HG03095 (cell line): ENCODE data around the gene MMP3.
"Not testable (repeated sequence)": the region's sequence is repeated elsewhere in the genome, so short reads cannot be mapped to it uniquely, and the experiment has no call there.

Experiments
- ATAC-seq: cut with Tn5 transposase; IDR thresholded peaks from one replicate; pipeline ENCODE4 v1.9.1; 2021; ENCODE audit warnings: moderate library complexity; ENCODE audit not compliant: unreplicated experiment

The MMP3 gene

DNA sequence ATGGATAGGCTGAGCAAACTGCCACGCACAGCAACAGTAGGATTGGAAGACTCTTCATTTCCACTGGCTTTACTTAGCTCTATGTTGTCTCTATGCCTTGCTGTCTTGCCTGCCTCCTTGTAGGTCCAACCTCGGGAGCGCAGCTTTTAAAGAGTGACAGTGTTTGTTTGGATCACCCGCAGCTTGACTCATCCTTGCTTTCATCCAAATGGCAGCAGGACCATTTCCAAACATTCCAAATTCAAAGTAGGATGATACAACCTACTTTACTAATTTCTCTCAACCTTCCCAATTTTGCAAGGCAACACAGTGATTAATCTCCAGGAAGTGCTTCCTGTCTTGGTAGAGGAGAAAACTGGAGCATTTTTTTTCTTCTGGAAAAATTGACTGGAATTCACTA lies at the start of gene MMP3:
TSS of gene MMP3 (minus strand) at position 121 of the 400 bp plus-strand sequence. CDS start at position 58, 63 bp downstream.
- no peak for ATAC-seq

DNA sequence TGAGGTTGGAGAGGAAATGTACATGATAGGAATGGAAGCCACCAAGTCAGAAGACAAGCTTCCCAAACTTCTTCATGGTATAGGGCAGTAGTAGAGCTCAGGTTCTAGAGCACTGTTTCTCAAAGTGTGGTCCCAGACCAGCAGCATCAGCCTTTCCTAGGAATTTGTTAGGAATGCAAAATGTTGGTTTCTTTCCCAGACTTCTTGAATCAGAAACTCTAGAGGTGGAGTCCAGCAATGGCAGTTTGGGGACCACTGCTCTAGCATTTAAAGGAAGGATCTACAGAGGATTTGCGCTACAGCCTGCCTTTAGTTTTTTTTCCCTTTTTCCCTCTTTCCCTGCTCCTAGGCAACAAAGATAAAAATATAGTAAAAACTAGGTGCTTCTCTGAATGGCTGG lies 48.3 kb upstream of the MMP3 start:
- ATAC-seq, result no peak

- ATAC-seq, result no peak
These were observed 43.6 kb upstream of the MMP3 start for GRCh38 chr11:102886999-102887398.

DNA sequence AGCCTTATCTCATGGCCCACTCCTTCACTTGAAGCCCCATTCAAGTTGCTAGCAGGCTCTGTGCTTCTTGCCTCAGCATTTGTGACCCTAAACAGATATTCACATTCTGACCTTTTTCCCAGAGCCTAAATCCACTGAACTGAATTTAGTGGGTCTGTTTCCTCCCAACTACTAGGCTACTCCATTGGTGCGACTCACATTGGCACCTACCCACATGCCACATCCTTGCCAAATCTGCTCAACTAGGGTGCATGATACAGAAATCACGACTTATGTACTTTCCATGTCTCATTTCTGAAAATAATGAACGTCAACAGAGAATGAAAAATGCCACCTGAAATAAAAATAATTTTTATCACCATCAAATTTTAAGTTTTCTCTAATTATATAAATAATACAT lies 39.7 kb upstream of the MMP3 start:
- ATAC-seq, result no peak

DNA sequence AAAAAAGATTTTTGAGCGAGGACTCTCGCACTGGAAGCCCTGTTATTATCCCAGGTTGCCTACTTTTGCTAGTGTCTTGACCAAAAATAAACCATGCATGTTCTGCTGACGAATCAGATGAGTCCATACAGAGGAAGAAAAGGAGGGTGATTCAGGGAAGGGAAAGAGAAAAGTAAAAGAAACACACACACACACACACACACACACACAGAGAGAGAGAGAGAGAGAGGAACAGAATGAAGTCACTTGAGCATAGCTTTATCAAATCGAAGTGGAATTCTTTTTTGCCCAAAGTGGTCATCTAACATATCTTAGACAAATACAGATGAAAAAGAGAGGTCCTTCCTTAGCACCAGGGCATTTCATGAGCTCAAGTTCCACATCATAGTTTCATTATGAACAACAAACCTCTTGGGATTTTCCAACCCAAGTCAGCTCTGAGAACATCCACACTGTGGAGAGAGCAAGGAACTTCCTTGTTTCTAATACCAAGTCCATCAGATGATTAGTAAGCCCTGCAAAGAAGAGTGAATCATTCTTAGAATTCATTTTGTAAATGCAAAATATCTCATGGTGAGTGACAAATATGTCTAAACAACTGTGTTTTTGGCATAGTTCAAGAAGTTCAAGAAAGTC lies 39.1 kb upstream of the MMP3 start:
- no peak for ATAC-seq

DNA sequence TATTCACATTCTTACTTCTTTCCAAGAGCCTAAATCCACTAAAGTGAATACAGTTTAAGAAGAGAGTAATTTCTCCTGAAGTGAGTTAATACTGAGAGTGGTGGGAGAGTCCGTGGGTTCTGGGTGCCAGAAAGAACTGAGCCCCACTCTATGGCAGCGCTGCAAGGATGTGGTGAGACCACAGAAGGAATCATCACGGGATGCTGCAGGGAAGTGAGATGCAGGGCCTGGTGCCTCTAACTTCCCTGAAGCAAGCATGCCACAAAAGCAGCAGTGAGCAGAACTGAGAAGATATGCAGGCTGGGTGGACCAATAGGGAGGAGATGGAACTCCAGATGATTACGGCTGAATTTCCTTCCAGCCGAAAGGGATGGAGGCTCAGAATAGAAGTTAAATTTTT lies 36.4 kb upstream of the MMP3 start:
- no peak for ATAC-seq

GRCh38 chr11:102878595-102878994 lies 35.2 kb upstream of the MMP3 start:
- ATAC-seq, result no peak

GRCh38 chr11:102874852-102875251 lies 31.4 kb upstream of the MMP3 start, which contains the start of gene MMP12:
MMP12 (minus strand) TSS chr11:102874982; CDS start chr11:102874937, 45 bp downstream.
- no peak for ATAC-seq

DNA sequence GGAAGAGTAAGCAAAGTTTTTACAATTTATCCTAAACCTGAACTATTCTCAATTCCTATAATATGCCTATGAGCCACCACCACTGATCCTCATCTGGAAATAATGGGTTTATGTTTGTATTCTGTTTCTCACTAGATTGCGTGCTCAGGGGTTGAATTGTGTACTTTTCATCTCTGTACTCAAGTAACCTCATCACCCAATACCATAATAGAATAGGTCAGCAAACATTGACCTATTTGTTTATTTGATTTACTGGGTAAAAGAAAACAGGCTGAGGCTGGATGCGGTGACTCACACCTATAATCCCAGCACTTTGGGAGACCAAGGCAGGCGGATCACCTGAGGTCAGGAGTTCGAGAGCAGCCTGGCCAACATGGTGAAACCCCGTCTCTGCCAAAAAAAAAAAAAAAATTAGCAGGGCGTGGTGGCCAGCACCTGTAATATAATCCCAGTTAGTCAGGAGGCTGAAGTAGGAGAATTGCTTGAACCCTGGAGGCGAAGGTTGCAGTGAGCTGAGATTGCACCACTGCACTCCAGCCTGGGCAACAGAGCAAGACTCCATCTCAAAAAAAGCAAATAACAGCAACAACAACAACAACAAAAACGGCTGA lies 26.1 kb upstream of the MMP3 start:
- not testable (repeated sequence) for ATAC-seq

DNA sequence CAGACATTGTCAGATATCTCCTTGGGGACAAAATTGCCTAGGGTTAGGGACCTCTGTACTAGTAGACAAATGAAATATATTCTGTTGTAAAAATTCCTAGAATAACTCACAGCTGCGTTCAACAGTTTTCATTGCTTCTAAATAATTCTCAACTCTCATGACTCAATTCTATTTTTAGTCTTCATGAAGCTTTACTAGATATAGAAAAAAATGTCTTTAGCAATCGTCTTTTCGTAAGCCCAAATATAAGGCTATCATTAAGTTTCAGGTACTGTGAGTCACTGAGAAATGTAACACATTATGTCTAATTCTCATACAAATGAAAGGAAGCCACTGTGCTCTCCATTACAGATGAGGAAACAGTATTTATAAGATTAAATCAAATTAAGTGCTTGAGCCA lies 24.9 kb upstream of the MMP3 start:
- no peak for ATAC-seq

- no peak for ATAC-seq
These were observed 21.3 kb upstream of the MMP3 start for GRCh38 chr11:102864724-102865123.

DNA sequence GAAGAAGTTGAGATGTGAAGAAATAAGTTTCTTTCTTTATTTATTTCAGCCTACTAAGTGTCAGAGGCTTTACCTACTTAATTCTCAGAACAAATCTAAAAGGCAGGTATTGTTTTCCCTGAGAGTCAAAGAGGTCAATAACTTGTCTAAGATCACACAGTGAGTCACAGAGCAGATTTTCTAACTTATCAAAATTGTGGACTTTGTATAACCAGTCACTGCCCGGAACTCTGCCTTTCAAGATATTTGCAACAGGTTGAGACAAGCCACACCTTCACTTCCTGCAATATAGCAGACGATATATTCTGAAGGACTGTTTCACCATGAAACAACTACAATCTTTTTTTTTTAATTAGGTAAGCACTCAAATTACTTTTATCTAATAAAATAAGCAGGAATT lies 10.5 kb upstream of the MMP3 start:
- no peak for ATAC-seq

DNA sequence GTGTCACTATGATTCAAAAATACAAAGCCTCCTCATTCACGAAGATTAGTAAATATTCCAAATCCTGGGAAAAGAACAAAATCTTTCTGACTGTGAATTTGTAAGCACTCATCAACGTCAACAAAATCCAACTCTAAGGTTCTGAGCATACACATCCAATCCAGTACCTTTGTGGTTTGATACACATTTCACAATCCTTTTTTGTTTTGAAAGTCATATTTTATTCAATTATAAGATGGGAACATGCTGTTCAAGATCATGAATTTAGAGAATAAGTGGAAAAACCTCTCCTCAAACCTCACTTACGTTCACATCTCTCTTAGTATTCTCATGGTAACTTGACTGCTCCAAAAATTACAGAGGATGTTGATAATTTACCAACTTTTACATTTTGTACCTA lies 9.6 kb upstream of the MMP3 start:
- ATAC-seq, result no peak

DNA sequence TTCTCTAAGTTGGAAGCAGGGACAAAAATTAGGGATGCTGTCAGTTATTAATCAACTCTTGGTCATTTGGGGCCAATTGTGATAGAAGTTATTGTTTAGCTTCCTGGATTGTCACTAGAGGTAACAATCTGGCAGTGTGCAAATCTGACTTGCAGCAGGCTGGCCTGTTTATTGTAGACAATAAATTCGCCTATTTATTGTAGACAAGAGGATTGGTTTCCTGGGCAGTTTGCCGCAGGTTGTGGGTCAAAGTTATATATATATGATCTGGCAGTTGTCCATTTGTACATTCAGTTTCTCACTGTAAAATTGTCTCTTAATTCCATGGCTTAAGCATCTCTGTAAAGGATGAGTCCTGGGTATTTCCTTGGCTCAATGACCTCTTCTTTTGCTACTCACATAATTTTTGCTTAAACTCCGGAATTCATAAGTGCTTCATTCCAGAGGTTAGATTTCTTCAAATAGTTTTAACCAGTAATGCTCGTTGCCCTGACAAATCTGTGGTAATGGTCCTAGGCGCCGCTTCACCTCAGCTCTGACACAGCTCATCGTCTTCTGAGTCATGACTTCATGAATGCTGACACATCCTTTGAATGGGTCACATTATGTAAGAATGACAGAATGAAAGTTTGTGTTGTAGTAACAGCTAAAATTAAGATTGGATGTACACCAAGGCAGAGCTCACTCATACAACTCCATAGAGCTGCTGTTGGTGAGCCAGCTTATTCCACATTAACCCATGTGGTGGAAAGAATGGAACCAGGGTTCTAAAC lies 7.8 kb upstream of the MMP3 start:
- ATAC-seq, result no peak

DNA sequence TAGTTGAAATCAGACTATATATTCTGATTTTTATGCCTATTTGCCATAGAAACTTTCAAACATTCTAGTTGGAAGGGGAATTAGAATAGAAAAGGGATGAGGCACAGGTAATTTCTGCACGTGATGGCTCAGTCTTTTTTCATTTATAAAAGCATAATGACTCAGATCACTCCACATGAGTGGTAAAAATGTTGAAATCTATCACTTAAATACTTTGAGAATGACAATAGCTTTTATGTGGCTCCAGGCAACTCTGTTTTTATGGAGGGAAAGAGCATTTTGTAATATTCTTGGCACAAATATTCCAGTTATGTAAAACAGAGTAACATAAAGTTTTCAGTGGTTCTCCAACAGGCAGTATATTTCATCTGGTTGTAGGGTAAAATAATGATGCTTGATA lies 5.9 kb upstream of the MMP3 start:
- no peak for ATAC-seq

DNA sequence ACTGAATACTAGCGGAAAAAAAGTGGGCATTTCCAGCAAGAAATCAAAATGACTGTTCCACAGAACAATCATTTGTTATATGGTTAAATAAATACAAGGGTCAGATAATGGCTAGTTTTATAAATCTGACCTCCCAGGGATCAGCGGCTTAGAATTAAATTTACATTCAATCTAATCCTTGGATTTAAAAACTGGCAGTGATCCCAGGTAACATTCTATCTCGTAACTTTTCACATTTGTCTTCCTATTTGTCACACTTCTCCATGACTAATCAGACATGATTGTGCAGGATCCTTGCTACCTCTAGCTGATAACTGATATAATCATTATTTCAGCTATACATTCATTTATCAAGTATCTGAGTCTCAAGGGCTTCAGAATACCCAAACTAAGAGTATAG lies 2.9 kb upstream of the MMP3 start:
- no peak for ATAC-seq

- no peak for ATAC-seq
These were observed 479 bp downstream of the MMP3 start for GRCh38 chr11:102842930-102843329.

DNA sequence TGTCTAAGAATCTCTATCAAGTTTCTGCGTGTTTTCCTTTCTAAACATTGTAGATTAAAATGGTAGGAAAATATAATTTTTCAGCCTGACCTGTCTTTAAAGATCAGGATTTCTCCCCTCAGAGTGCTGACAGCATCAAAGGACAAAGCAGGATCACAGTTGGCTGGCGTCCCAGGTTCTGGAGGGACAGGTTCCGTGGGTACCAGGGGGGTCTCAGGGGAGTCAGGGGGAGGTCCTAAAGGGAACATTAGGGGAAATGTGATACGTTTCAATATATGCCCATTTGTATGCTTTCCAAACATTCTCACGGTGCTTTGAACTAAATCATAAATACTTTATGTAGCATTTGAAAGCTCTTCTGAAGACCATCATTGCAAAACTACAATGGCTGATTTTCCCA lies 3.4 kb downstream of the MMP3 start:
- no peak for ATAC-seq

GRCh38 chr11:102837646-102838045 lies 5.8 kb downstream of the MMP3 start:
- no peak for ATAC-seq

GRCh38 chr11:102837156-102837555 lies 6.3 kb downstream of the MMP3 start:
- ATAC-seq, result no peak

DNA sequence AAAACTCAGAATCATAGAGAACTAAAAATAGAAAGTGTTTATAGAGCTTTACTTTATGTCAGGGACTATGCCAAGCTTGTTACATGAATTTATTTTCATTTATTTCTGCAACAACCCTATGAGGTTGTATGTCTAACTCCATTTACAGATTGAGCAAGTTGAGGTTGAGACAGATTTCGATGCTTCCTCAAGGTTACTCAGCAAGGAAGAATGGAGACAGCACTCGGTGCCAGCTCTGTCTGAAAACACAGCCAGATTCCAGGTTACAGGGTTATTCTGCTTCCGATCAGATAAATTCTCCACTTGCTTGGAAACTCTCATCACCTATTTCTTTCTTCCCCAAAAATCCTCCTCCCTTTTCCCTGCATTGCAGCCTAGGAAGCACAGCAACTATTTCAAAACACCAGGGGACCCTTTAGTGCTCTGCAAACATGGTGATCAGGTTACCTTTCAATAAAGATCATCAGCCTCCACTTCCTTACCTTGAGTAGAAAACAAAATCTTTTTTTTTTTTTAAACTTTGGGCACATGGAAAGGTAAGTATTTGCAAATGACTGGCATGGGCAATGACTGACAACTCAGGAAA lies 7.0 kb downstream of the MMP3 start:
- ATAC-seq, result no peak

DNA sequence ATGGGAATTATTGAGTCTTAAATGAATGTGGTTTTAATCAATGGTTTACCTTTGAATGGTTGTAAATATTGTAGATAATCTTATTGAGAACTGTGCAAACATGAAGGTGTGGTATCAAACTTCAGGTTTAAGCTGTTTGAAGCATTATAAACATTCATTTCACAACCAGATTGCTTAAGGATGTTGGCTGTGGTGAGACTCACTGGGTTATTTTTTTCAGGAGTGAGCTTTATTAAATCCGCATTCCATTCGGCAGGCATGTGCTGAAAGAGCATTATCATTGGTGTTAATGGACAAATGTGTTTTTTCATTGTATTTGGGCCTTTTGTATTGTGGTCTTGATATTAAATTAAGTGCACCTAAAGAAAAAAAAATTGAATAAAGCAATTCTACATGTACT lies 9.7 kb downstream of the MMP3 start:
- ATAC-seq, result no peak
